ENCODE results near the gene RASGRP3. TPM values are rescaled to one million over a fixed set of nuclear protein-coding genes. Genes with fewer than 3 reads are reported as not detected.

RASGRP3 gene
- polyA plus RNA-seq, 1 of the 3 experiments (the other 2 are of a cell fraction): 72.5 TPM

GRCh38 chr2:33488178-33488690 lies 11.8 kb downstream of the RASGRP3 start (continued):
- TF ChIP-seq TAF1 (IDR thresholded peaks at IDR 0.05; ENCODE audit: borderline replicate concordance, low read depth, low read length): no peak
- no peak for TF ChIP-seq GABPA (IDR thresholded peaks at IDR 0.05; ENCODE audit: low read depth)
- no peak for TF ChIP-seq USF1 (IDR thresholded peaks at IDR 0.05; ENCODE audit: borderline replicate concordance, low read depth)
- TF ChIP-seq MXI1 (IDR thresholded peaks at IDR 0.05; ENCODE audit: low read depth, low read length): no peak
- no peak for TF ChIP-seq JUND (IDR thresholded peaks at IDR 0.05)

GRCh38 chr2:33488715-33489540 lies 12.5 kb downstream of the RASGRP3 start:
- no peak overlapping the region for H3K4me2 ChIP-seq
- ChIA-PET POLR2A (no interaction called here), CTCF (interaction anchor here (1.3 to 2.0 kb wide), 2 partner anchors 8 to 13 kb away, joined by 5 to 7 read pairs; no protein-coding TSS in a partner anchor)
- no peak overlapping the region for H3K9ac ChIP-seq
- no peaks in the 10 kb centered on the region for H3K27me3 ChIP-seq (ENCODE audit: insufficient read depth)
- H3K4me1 ChIP-seq (ENCODE audit: control insufficient read depth in 1 of 2, insufficient read depth in 2 of 2, low read depth in 1 of 2, low read length in 1 of 2): no peaks in the 10 kb centered on the region
- no peaks in the 10 kb centered on the region for H3K9me2 ChIP-seq
- peaks cover 0 to 6% of the 10 kb centered on the region in 2 experiments for H3K36me3 ChIP-seq (replicated peaks in 1 of 2; ENCODE audit: control insufficient read depth in 1 of 2, insufficient read depth in 2 of 2, low read length in 1 of 2)
- H2AFZ ChIP-seq (ENCODE audit: low read depth): no peak overlapping the region
- no peak for DNase-seq
- no peak overlapping the region for H3K4me3 ChIP-seq (ENCODE audit: low read depth in 2 of 2, low read length in 1 of 2)
- H4K20me1 ChIP-seq (ENCODE audit: insufficient read depth): no peaks in the 10 kb centered on the region
- no peaks in the 10 kb centered on the region for H3K79me2 ChIP-seq (ENCODE audit: insufficient read depth)
- peaks cover 4% of the 10 kb centered on the region for H3F3A ChIP-seq (replicated peaks; ENCODE audit: insufficient read depth)
- H3K9me3 ChIP-seq: peaks cover 16% of the 10 kb centered on the region
- H3K27ac ChIP-seq (ENCODE audit: low read depth in 2 of 2, low read length in 1 of 2): no peak overlapping the region
- WGBS (ENCODE audit: low lambda C conversion rate): 19% methylated on average over 8 of the region's 8 CpGs
- TF ChIP-seq SIN3A (IDR thresholded peaks at IDR 0.05; ENCODE audit: borderline replicate concordance, low read depth, low read length) (no peak), NFIC (IDR thresholded peaks at IDR 0.05; ENCODE audit: borderline replicate concordance) (no peak), USF1 (IDR thresholded peaks at IDR 0.05; ENCODE audit: borderline replicate concordance, low read depth) (no peak), IRF3 (IDR thresholded peaks at IDR 0.05; ENCODE audit: low read depth, low read length) (no peak), TEAD4 (IDR thresholded peaks at IDR 0.05; ENCODE audit: borderline replicate concordance, insufficient read depth) (no peak), ELF1 (IDR thresholded peaks at IDR 0.05) (no peak), RFX5 (IDR thresholded peaks at IDR 0.05; ENCODE audit: low read length) (no peak), RAD21 (IDR thresholded peaks at IDR 0.05; ENCODE audit: low read length) (no peak), SMC3 (IDR thresholded peaks at IDR 0.05; ENCODE audit: low read depth, low read length) (no peak), MEF2A (IDR thresholded peaks at IDR 0.05; ENCODE audit: borderline replicate concordance, low read depth) (no peak), MAX (IDR thresholded peaks at IDR 0.05; ENCODE audit: low read depth) (no peak), TCF12 (IDR thresholded peaks at IDR 0.05) (no peak), ZBTB33 (IDR thresholded peaks at IDR 0.05; ENCODE audit: borderline replicate concordance, low read depth) (no peak), RXRA (IDR thresholded peaks at IDR 0.05; ENCODE audit: borderline replicate concordance, low read depth) (no peak), GABPA (IDR thresholded peaks at IDR 0.05; ENCODE audit: low read depth) (no peak), REST (IDR thresholded peaks at IDR 0.05; ENCODE audit: low read depth, low read length) (no peak), RCOR1 (IDR thresholded peaks at IDR 0.05; ENCODE audit: low read length) (no peak), POLR2AphosphoS5 (IDR thresholded peaks at IDR 0.05; ENCODE audit: low read depth, low read length) (no peak)

All from SK-N-SH (cell line).